CD14-positive monocyte (primary cell): ENCODE results near the gene SKP2. TPM values are rescaled to one million over a fixed set of nuclear protein-coding genes. Genes with fewer than 3 reads are reported as not detected.

Experiments used
- DNase-seq, 3 donors: peaks; one replicate each; pipeline ENCODE4 v3.0.0-alpha.2; 2011 to 2022
- H2AFZ ChIP-seq: 2 replicates; pipeline ENCODE4 v1.6.0; 2012; ENCODE audit warnings: mild to moderate bottlenecking, low read depth, low read length, inconsistent platforms; ENCODE audit not compliant: insufficient read depth, poor library complexity, severe bottlenecking
- H3K27ac ChIP-seq, 2 donors: 1 replicate in 1 of 2; 2 replicates in 1 of 2; pipeline ENCODE4 v1.5.1; 2012 to 2013; ENCODE audit warnings: low read length in 2 of 2, control low read depth in 1 of 2, inconsistent platforms in 1 of 2, low read depth in 1 of 2, mild to moderate bottlenecking in 1 of 2
- H3K27me3 ChIP-seq, 2 donors: one replicate each; pipeline versions ENCODE4 v1.6.0 to v1.6.1; 2011 to 2013; ENCODE audit warnings: low read length in 2 of 2; ENCODE audit not compliant: control insufficient read depth in 2 of 2, insufficient read depth in 2 of 2
- H3K36me3 ChIP-seq, 2 donors: replicated peaks in 1 of 2; 1 replicate in 1 of 2; 2 replicates in 1 of 2; pipeline versions ENCODE4 v1.5.1 to v1.6.1; 2012 to 2013; ENCODE audit warnings: low read length in 2 of 2, control low read depth in 1 of 2, inconsistent platforms in 1 of 2, mild to moderate bottlenecking in 1 of 2; ENCODE audit not compliant: insufficient read depth in 2 of 2, control insufficient read depth in 1 of 2
- H3K4me1 ChIP-seq, 2 donors: 1 replicate in 1 of 2; 2 replicates in 1 of 2; pipeline versions ENCODE4 v1.5.1 to v1.6.1; 2012 to 2013; ENCODE audit warnings: low read length in 2 of 2, control low read depth in 1 of 2, inconsistent platforms in 1 of 2, mild to moderate bottlenecking in 1 of 2, moderate library complexity in 1 of 2; ENCODE audit not compliant: insufficient read depth in 2 of 2, control insufficient read depth in 1 of 2
- H3K4me2 ChIP-seq: replicated peaks from 2 replicates; pipeline ENCODE3; 2012; ENCODE audit warnings: low read length, moderate library complexity, mild to moderate bottlenecking; ENCODE audit not compliant: poor library complexity, severe bottlenecking; ENCODE audit errors: extremely low read depth
- H3K4me3 ChIP-seq, 3 experiments: fragments of 200-600 bp in 1 of 3; sonication (generic) in 1 of 3; replicated peaks in 1 of 3; 1 replicate in 2 of 3; 2 replicates in 1 of 3; pipeline ENCODE4 v1.5.1; 2011 to 2013; ENCODE audit warnings: low read length in 3 of 3, mild to moderate bottlenecking in 3 of 3, control low read depth in 2 of 3, low read depth in 2 of 3, inconsistent platforms in 1 of 3, moderate library complexity in 1 of 3
- H3K79me2 ChIP-seq: 2 replicates; pipeline ENCODE4 v1.6.0; 2012; ENCODE audit warnings: mild to moderate bottlenecking, control low read depth, inconsistent platforms, low read length, moderate library complexity; ENCODE audit not compliant: insufficient read depth
- H3K9ac ChIP-seq: 2 replicates; pipeline ENCODE4 v1.6.0; 2017; ENCODE audit warnings: low read length, mild to moderate bottlenecking; ENCODE audit not compliant: insufficient read depth, poor library complexity, severe bottlenecking
- H3K9me3 ChIP-seq, 2 donors: replicated peaks in 1 of 2; 1 replicate in 1 of 2; 2 replicates in 1 of 2; pipeline versions ENCODE4 v1.5.1 to v1.6.1; 2012 to 2013; ENCODE audit warnings: low read length in 2 of 2, control low read depth in 1 of 2; ENCODE audit not compliant: control insufficient read depth in 1 of 2, insufficient read depth in 1 of 2
- H4K20me1 ChIP-seq: 2 replicates; pipeline ENCODE4 v1.6.0; 2012; ENCODE audit warnings: mild to moderate bottlenecking, low read length, control low read depth, moderate library complexity; ENCODE audit not compliant: insufficient read depth
- H3K27ac Mint-ChIP-seq, 7 donors: one replicate each; pipeline ENCODE4 v1.8.0; 2020; ENCODE audit warnings: mild to moderate bottlenecking in 7 of 7, mixed read lengths in 7 of 7, moderate library complexity in 6 of 7, inconsistent platforms in 2 of 7
- H3K27me3 Mint-ChIP-seq, 3 donors: one replicate each; pipeline ENCODE4 v1.8.0; 2021 to 2022; ENCODE audit warnings: low read depth in 3 of 3, mild to moderate bottlenecking in 3 of 3, mixed read lengths in 3 of 3, moderate library complexity in 3 of 3, inconsistent platforms in 1 of 3
- H3K36me3 Mint-ChIP-seq, 2 donors: one replicate each; pipeline ENCODE4 v1.8.0; 2020; ENCODE audit warnings: mixed read lengths in 2 of 2, inconsistent platforms in 1 of 2, mild to moderate bottlenecking in 1 of 2
- H3K4me1 Mint-ChIP-seq: one replicate; pipeline ENCODE4 v1.8.0; 2020; ENCODE audit warnings: mild to moderate bottlenecking, mixed read lengths
- H3K4me3 Mint-ChIP-seq, 2 donors: one replicate each; pipeline ENCODE4 v1.8.0; 2020; ENCODE audit warnings: mild to moderate bottlenecking in 2 of 2, mixed read lengths in 2 of 2, moderate library complexity in 1 of 2
- H3K9me3 Mint-ChIP-seq, 7 donors: one replicate each; pipeline ENCODE4 v1.8.0; 2020 to 2022; ENCODE audit warnings: mixed read lengths in 7 of 7, mild to moderate bottlenecking in 6 of 7, moderate library complexity in 6 of 7, inconsistent platforms in 2 of 7
- WGBS: methylation state at CpG from one replicate; pipeline ENCODE4 v1.1.5; 2013; ENCODE audit warnings: missing lambda C conversion rate; ENCODE audit not compliant: insufficient coverage; 5-methylcytosine and 5-hydroxymethylcytosine counted together
- intact Hi-C, 2 donors: fragments of 100-400 bp; cut with micrococcal nuclease; formaldehyde crosslinking; loops; one replicate each; pipeline versions ENCODE4 v1.15.0 to v1.15.1; 2023
- polyA plus RNA-seq, 3 donors: library from polyadenylated mRNA; depleted of rRNA in 1 of 3; unstranded in 2 of 3; stranded (reverse) in 1 of 3; fragments of 300-500 nt in 2 of 3; fragments of >200 nt in 1 of 3; fragmentation: Illumina TruSeq in 2 of 3; gene quantifications; 1 replicate in 2 of 3; 2 replicates in 1 of 3; pipeline ENCODE4 v1.2.3, GENCODE V29; 2012 to 2021
- TF ChIP-seq, protein P1 (sequence below): fragments of 200-600 bp; IDR thresholded peaks from one replicate; pipeline ENCODE4 v1.8.0; 2022; ENCODE audit warnings: antibody characterized with exemption, mild to moderate bottlenecking

The SKP2 gene
- polyA plus RNA-seq, 3 donors = 14.4 to 18.0 (median 15.5) TPM

DNA sequence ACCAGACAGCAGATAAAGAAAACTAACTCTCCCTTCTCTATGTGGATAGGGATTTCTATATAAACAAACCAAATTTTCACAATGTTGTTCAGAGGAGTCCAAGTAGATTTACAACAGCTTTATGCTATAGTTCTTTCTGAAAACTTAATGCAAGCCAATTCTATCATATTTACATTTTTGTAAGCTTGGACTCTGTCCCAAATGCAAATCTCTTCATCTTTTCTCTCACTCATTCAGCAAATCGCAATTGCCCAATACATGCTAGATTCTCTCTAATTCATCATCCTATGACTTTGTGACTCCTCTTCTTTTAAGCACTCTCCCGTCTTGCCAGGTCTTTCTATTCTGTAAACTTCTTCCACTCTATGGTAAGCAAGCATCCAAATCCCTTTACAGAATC, 46.1 kb upstream of the SKP2 start:
- H4K20me1 ChIP-seq = no peaks in the 10 kb centered on the region
- Mint-ChIP-seq H3K27ac (no peak overlapping the region), H3K9me3 (no peaks in the 10 kb centered on the region), H3K4me3 (no peak overlapping the region), H3K36me3 (peaks cover 51 to 57% of the 10 kb centered on the region in 2 donors), H3K4me1 (no peaks in the 10 kb centered on the region), H3K27me3 (no peaks in the 10 kb centered on the region)
- H3K9me3 ChIP-seq = no peaks in the 10 kb centered on the region
- H3K4me2 ChIP-seq = no peak overlapping the region
- no peak overlapping the region for H3K27ac ChIP-seq
- DNase-seq = no peak
- 82% methylated on average over 2 of the region's 2 CpGs for WGBS
- H3K9ac ChIP-seq = no peak overlapping the region
- intact Hi-C loops = no loop called here
- no peak overlapping the region for H2AFZ ChIP-seq
- peaks cover 57 to 77% of the 10 kb centered on the region in 2 donors for H3K36me3 ChIP-seq
- H3K4me1 ChIP-seq = no peaks in the 10 kb centered on the region
- H3K79me2 ChIP-seq = no peaks in the 10 kb centered on the region
- no peak overlapping the region for H3K4me3 ChIP-seq
- TF ChIP-seq, protein P1, sequence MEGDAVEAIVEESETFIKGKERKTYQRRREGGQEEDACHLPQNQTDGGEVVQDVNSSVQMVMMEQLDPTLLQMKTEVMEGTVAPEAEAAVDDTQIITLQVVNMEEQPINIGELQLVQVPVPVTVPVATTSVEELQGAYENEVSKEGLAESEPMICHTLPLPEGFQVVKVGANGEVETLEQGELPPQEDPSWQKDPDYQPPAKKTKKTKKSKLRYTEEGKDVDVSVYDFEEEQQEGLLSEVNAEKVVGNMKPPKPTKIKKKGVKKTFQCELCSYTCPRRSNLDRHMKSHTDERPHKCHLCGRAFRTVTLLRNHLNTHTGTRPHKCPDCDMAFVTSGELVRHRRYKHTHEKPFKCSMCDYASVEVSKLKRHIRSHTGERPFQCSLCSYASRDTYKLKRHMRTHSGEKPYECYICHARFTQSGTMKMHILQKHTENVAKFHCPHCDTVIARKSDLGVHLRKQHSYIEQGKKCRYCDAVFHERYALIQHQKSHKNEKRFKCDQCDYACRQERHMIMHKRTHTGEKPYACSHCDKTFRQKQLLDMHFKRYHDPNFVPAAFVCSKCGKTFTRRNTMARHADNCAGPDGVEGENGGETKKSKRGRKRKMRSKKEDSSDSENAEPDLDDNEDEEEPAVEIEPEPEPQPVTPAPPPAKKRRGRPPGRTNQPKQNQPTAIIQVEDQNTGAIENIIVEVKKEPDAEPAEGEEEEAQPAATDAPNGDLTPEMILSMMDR = no peak
- no peaks in the 10 kb centered on the region for H3K27me3 ChIP-seq

DNA sequence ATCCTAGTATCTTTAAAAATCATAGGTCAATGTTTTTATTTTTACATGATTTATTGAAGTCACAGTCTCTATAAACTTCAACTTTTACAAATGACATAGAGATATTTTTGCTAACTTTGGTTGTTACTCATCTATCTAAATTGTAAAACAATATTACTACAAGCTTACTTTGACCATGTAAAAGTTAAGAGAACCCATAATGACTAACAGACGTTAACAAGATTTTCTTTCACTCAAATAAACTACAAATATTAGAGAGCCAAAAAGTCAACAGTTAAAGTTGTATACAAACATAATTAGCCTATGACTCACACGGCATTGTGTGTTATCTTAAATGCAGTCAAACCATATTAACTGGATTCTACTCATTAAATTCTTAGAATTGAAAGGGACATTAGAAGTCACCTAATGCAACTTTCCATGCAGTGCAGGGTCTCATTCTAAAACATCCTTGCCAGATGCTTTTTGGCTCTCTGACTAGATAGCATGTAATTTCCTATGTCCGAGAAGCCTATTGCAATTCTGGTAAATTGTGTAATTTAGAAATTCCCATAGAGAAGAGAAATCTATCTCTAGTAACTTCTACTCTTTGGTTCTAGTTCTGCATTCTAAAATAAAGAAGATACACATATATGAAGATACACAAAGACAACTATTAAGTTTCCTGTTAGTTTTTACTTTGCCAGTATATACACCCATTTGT, 43.0 kb upstream of the SKP2 start:
- no CpG with 5 or more reads among the region's 3 CpGs for WGBS
- intact Hi-C loops = no loop called here
- H3K4me3 Mint-ChIP-seq = no peak overlapping the region
- DNase-seq = no peak
- H3K27me3 ChIP-seq = no peaks in the 10 kb centered on the region
- TF ChIP-seq, protein P1 = no peak
- H3K27ac Mint-ChIP-seq = no peak overlapping the region
- H3K9ac ChIP-seq = no peak overlapping the region
- H3K4me2 ChIP-seq = no peak overlapping the region
- H3K9me3 Mint-ChIP-seq = no peaks in the 10 kb centered on the region
- no peak overlapping the region for H3K4me3 ChIP-seq
- H3K4me1 Mint-ChIP-seq = no peaks in the 10 kb centered on the region
- H4K20me1 ChIP-seq = no peaks in the 10 kb centered on the region
- H3K79me2 ChIP-seq = no peaks in the 10 kb centered on the region
- peaks cover 62 to 94% of the 10 kb centered on the region in 2 donors for H3K36me3 ChIP-seq
- peaks cover 56 to 64% of the 10 kb centered on the region in 2 donors for H3K36me3 Mint-ChIP-seq
- no peak overlapping the region for H3K27ac ChIP-seq
- H3K4me1 ChIP-seq = no peaks in the 10 kb centered on the region
- no peaks in the 10 kb centered on the region for H3K9me3 ChIP-seq
- H2AFZ ChIP-seq = no peak overlapping the region
- H3K27me3 Mint-ChIP-seq = no peaks in the 10 kb centered on the region
